ENCODE measurements around the gene MPP2.

- TF ChIP-seq, protein P1, sequence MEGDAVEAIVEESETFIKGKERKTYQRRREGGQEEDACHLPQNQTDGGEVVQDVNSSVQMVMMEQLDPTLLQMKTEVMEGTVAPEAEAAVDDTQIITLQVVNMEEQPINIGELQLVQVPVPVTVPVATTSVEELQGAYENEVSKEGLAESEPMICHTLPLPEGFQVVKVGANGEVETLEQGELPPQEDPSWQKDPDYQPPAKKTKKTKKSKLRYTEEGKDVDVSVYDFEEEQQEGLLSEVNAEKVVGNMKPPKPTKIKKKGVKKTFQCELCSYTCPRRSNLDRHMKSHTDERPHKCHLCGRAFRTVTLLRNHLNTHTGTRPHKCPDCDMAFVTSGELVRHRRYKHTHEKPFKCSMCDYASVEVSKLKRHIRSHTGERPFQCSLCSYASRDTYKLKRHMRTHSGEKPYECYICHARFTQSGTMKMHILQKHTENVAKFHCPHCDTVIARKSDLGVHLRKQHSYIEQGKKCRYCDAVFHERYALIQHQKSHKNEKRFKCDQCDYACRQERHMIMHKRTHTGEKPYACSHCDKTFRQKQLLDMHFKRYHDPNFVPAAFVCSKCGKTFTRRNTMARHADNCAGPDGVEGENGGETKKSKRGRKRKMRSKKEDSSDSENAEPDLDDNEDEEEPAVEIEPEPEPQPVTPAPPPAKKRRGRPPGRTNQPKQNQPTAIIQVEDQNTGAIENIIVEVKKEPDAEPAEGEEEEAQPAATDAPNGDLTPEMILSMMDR (conservative IDR thresholded peaks at IDR 0.05; ENCODE audit: low read length) = no peak
- TF ChIP-seq EZH2phosphoT487 (IDR thresholded peaks at IDR 0.05; ENCODE audit: borderline replicate concordance) = no peak
These were observed 52.8 kb downstream of the MPP2 start for GRCh38 chr17:43854498-43854897.

All from Loucy (cell line).